Measurements from ENCODE around the gene RPS19BP1.

Gene RPS19BP1

GRCh38 chr22:39532215-39533073, at the start of gene RPS19BP1:
Gene RPS19BP1, minus strand, starts transcription at chr22:39532748. Its CDS starts 10 bp downstream, at chr22:39532738.
- peak; percentile 100 for DNase-seq

- DNase-seq = no peak
Measured at GRCh38 chr22:39581303-39581702, 48.8 kb upstream of the RPS19BP1 start.

GRCh38 chr22:39580795-39581194, 48.2 kb upstream of the RPS19BP1 start:
- no peak for DNase-seq

GRCh38 chr22:39580006-39580441, 47.5 kb upstream of the RPS19BP1 start:
- no peak for DNase-seq

- DNase-seq = no peak
Measured at GRCh38 chr22:39577900-39578299, 45.4 kb upstream of the RPS19BP1 start.

GRCh38 chr22:39577366-39577765, 44.8 kb upstream of the RPS19BP1 start:
- no peak for DNase-seq

- no peak for DNase-seq
Measured at GRCh38 chr22:39576027-39576426, 43.5 kb upstream of the RPS19BP1 start.

- no peak for DNase-seq
Measured at GRCh38 chr22:39575552-39575825, 42.9 kb upstream of the RPS19BP1 start.

- DNase-seq = no peak
Measured at GRCh38 chr22:39574779-39575551, 42.4 kb upstream of the RPS19BP1 start.

GRCh38 chr22:39571538-39571937, 39.0 kb upstream of the RPS19BP1 start:
- no peak for DNase-seq

GRCh38 chr22:39570665-39571064, 38.1 kb upstream of the RPS19BP1 start, which contains the start of gene CACNA1I:
Gene CACNA1I, plus strand, starts transcription at chr22:39570753. Its CDS starts 0 bp downstream, at chr22:39570753.
- no peak for DNase-seq

- DNase-seq = no peak
Measured at GRCh38 chr22:39570226-39570625, 37.7 kb upstream of the RPS19BP1 start.

GRCh38 chr22:39569066-39569465, 36.5 kb upstream of the RPS19BP1 start:
- DNase-seq = no peak

GRCh38 chr22:39568278-39568981, 35.9 kb upstream of the RPS19BP1 start:
- DNase-seq = no peak

- DNase-seq = peak; percentile 12
Measured at GRCh38 chr22:39567135-39567946, 34.8 kb upstream of the RPS19BP1 start.

- no peak for DNase-seq
Measured at GRCh38 chr22:39565414-39565944, 32.9 kb upstream of the RPS19BP1 start.

- no peak for DNase-seq
Measured at GRCh38 chr22:39563571-39564428, 31.3 kb upstream of the RPS19BP1 start.

GRCh38 chr22:39562839-39563489, 30.4 kb upstream of the RPS19BP1 start:
- no peak for DNase-seq

GRCh38 chr22:39560127-39560526, 27.6 kb upstream of the RPS19BP1 start:
- DNase-seq = no peak

- DNase-seq = no peak
Measured at GRCh38 chr22:39559456-39560105, 27.0 kb upstream of the RPS19BP1 start.
